Heart left ventricle (tissue), 16 donors: ENCODE data around the gene KCNJ6. TPM values are rescaled to one million over a fixed set of nuclear protein-coding genes. Genes with fewer than 3 reads are reported as not detected.

ENCODE experiments used
- ATAC-seq, 4 donors: fragments of 200-7000 bp; cut with Tn5 transposase; one replicate each; pipeline ENCODE4 v1.9.1; 2020 to 2022; ENCODE audit warnings: moderate library complexity in 4 of 4, mild to moderate bottlenecking in 3 of 4, moderate number of reproducible peaks in 1 of 4
- DNase-seq, 5 donors: peaks; one replicate each; pipeline ENCODE4 v3.0.0-alpha.2; 2020
- H3K27ac ChIP-seq, 12 donors: fragments of 200-600 bp; sonication (generic) in 4 of 12; one replicate each; pipeline versions ENCODE4 v1.5.0 to v1.8.0; 2016 to 2022; ENCODE audit warnings: mild to moderate bottlenecking in 2 of 12
- H3K27me3 ChIP-seq, 9 donors: fragments of 200-600 bp; sonication (generic) in 2 of 9; one replicate each; pipeline versions ENCODE4 v1.5.1 to v1.8.0; 2016 to 2022; ENCODE audit warnings: mild to moderate bottlenecking in 3 of 9
- H3K36me3 ChIP-seq, 9 donors: fragments of 200-600 bp; sonication (generic) in 2 of 9; one replicate each; pipeline versions ENCODE4 v1.5.0 to v1.8.0; 2018 to 2022; ENCODE audit warnings: mild to moderate bottlenecking in 2 of 9
- H3K4me1 ChIP-seq, 12 donors: fragments of 200-600 bp; sonication (generic) in 4 of 12; one replicate each; pipeline versions ENCODE4 v1.5.0 to v1.8.0; 2016 to 2022; ENCODE audit warnings: mild to moderate bottlenecking in 3 of 12
- H3K4me3 ChIP-seq, 12 donors: fragments of 200-600 bp; sonication (generic) in 4 of 12; one replicate each; pipeline versions ENCODE4 v1.5.0 to v1.8.0; 2017 to 2022; ENCODE audit warnings: mild to moderate bottlenecking in 9 of 12, moderate library complexity in 4 of 12
- H3K9me3 ChIP-seq, 12 donors: fragments of 200-600 bp; sonication (generic) in 4 of 12; one replicate each; pipeline versions ENCODE4 v1.5.0 to v1.8.0; 2016 to 2022; ENCODE audit warnings: mild to moderate bottlenecking in 1 of 12
- POLR2A ChIP-seq, 2 donors: fragments of 450-650 bp; IDR thresholded peaks; one replicate each; pipeline ENCODE4 v1.6.1; 2017; ENCODE audit warnings: antibody characterized with exemption in 2 of 2, mild to moderate bottlenecking in 2 of 2, moderate library complexity in 2 of 2
- WGBS, 4 donors: extraction: QIAGEN DNeasy Blood & Tissue Kit in 2 of 4; methylation state at CpG; one replicate each; pipeline versions ENCODE4 v1.1.5 to v1.1.7; 2013 to 2018; 5-methylcytosine and 5-hydroxymethylcytosine counted together
- intact Hi-C, 10 donors: fragments of 100-400 bp; cut with DNase I; formaldehyde crosslinking; loops; one replicate each; pipeline versions ENCODE4 v1.11.1 to v1.14.2; 2022
- polyA plus RNA-seq, 2 donors: library from polyadenylated mRNA; stranded (reverse); fragments of 200-250 nt; gene quantifications; one replicate each; pipeline ENCODE4 v1.2.3, GENCODE V29; 2013
- total RNA-seq, 9 donors: library from RNA; depleted of rRNA in 2 of 9; stranded (reverse); fragments of >200 nt in 2 of 9; fragmentation: NEBNext Ultra II Directional in 3 of 9; extraction: Animal tissue kit (Norgen Biotek cat#: 25700) in 3 of 9; gene quantifications; one replicate each; pipeline versions ENCODE4 v1.1.0 to v1.2.4, GENCODE V29; 2016 to 2023
- TF ChIP-seq, protein P1 (sequence below), 12 donors: fragments of 200-600 bp; sonication (generic) in 4 of 12; IDR thresholded peaks; one replicate each; pipeline versions ENCODE4 v1.5.0 to v1.8.0; 2018 to 2022; ENCODE audit warnings: antibody characterized with exemption in 12 of 12, mild to moderate bottlenecking in 5 of 12
- donor health status: ischemic (EF 13 %, LVEDD 7.1; RV severe dilation, severe dysfunction).
- donor health status: healthy with polysubstance abuse.
- donor health status: DM: no; HTN: yes; CAD: no.
- donor health status: DM: no; HTN: no; CAD: no.
- donor health status: ischemic (EF 25% LVEDD 6.9; RV normal size, moderate dysfunction).
- donor health status: ischemic (EF 25% LVEDD 5.7; RV mildly dilated, moderate dysfunction).
- donor health status: healthy.
- donor health status: DM: yes; HTN: yes; CAD: no.
- donor health status: ischemic (EF 35%, LVEDD 5.7; RV mildly dilated, moderate dysfunction).
- donor health status: nonischemic (EF 11% LVEDD 7.7; RV severe dilation, severe dysfunction).
- donor health status: DM: yes; HTN: yes; CAD: no.
- donor health status: PGD.
- donor health status: ischemic (EF 29% LVEDD 5.4; RV normal size, mild dysfunction).
- donor health status: nonischemic (EF 23%, LVEDD 6.1; RV moderate dilation, normal function).

Gene KCNJ6
- total and polyA plus RNA-seq, 11 donors = not detected

DNA sequence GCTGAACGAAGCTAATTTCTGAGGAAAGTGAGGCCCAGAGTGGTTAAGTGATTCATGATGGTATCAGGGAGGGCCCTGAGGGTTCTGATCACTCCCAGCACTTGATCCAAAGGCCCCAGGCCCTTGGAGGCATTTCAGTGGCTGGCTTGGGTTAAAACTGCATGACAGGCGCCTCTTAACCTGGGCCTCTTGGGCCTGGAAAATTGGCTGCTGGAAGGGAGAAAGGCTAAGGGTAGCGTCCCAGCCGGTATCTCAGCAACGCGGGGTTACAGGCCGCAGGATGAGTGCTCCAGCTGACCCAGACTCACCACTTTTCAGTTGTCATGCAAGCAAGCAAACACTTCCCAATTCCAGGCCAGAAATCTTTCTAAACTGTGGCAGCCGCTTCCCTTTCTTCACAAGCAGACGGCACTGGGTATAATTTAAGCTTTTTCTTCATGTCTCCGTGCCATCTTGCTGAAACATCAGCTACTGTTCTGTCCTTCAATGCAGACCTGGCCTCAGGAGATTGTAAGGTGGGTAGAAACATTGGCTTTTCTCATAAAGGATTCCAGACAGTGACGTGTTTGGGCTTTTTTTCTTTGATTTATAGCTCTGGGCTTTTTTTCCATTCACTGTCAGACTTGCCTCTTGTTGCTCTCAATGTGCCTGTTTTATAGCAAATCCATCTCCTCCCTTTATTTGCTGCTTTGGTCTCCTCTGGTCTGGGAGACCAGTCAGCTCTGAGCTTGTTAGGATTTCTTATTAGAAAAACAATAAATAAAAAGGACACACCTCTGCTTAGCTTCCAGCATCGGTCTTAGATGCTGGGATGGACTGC is 229.1 kb downstream of the KCNJ6 start:
- Histone ChIP-seq H3K36me3 (no peaks in the 10 kb centered on the region), H3K27me3 (no peaks in the 10 kb centered on the region), H3K4me3 (no peak overlapping the region), H3K4me1 (no peaks in the 10 kb centered on the region), H3K27ac (no peak overlapping the region), H3K9me3 (no peaks in the 10 kb centered on the region)
- TF ChIP-seq, protein P1, sequence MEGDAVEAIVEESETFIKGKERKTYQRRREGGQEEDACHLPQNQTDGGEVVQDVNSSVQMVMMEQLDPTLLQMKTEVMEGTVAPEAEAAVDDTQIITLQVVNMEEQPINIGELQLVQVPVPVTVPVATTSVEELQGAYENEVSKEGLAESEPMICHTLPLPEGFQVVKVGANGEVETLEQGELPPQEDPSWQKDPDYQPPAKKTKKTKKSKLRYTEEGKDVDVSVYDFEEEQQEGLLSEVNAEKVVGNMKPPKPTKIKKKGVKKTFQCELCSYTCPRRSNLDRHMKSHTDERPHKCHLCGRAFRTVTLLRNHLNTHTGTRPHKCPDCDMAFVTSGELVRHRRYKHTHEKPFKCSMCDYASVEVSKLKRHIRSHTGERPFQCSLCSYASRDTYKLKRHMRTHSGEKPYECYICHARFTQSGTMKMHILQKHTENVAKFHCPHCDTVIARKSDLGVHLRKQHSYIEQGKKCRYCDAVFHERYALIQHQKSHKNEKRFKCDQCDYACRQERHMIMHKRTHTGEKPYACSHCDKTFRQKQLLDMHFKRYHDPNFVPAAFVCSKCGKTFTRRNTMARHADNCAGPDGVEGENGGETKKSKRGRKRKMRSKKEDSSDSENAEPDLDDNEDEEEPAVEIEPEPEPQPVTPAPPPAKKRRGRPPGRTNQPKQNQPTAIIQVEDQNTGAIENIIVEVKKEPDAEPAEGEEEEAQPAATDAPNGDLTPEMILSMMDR (IDR thresholded peaks at IDR 0.05) = no peak
- TF ChIP-seq POLR2A (IDR thresholded peaks at IDR 0.05) = no peak
- DNase-seq (no peak), ATAC-seq (no peak)
- intact Hi-C loops = no loop called here
- WGBS, 4 donors = 79 to 89% (median 82%) methylated on average over 11 to 12 of the region's 12 CpGs

DNA sequence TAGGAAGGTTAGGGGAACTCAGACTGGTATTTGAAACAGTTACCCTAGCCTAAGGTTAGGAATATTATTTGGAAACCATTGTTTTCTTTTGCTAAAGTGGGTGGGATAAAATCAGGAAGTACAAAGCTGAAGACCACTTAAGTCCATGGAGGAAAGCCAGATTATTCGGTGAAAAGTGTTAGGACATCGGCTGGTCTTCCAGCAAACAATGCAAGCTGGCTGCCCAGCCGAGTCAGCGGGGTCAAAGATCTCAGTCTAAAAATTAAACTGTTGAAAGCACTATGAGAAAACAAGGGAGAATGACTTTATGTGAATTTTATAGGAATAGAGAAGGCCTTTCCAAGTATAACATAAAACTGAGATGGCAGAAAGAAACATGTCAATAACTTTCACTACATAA is 231.7 kb downstream of the KCNJ6 start:
- H3K9me3 ChIP-seq = no peaks in the 10 kb centered on the region
- intact Hi-C loops = no loop called here
- ATAC-seq = no peak
- no peak overlapping the region for H3K27ac ChIP-seq
- no peak for TF ChIP-seq POLR2A (IDR thresholded peaks at IDR 0.05)
- TF ChIP-seq, protein P1 (IDR thresholded peaks at IDR 0.05) = no peak
- DNase-seq = no peak
- WGBS, 4 donors = 61 to 70% (median 68%) methylated on average over 4 of the region's 4 CpGs
- no peaks in the 10 kb centered on the region for H3K4me1 ChIP-seq
- no peak overlapping the region for H3K4me3 ChIP-seq
- no peaks in the 10 kb centered on the region for H3K36me3 ChIP-seq
- H3K27me3 ChIP-seq = no peaks in the 10 kb centered on the region

DNA sequence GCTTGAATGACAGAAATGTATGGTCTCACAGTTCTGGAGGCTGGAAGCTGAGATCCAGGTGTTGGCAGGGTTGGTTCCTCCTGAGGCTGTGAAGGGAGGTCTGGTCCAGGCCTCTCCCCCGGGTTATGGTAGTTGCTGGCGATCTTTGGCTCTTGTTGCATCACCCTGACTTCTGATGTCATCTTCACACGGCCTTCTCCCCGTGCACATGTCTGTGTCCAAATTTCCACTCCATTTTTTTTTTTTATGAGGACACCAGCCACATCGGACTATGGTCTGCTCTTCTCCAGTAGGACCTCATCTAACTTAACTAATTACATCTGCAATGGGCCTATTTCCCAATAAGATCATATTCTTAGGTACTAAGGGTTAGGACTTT is 232.2 kb downstream of the KCNJ6 start:
- ATAC-seq (no peak), DNase-seq (no peak)
- Histone ChIP-seq H3K4me1 (no peaks in the 10 kb centered on the region), H3K36me3 (no peaks in the 10 kb centered on the region), H3K27ac (no peak overlapping the region), H3K4me3 (no peak overlapping the region), H3K27me3 (no peaks in the 10 kb centered on the region), H3K9me3 (peaks cover 0 to 3% (median 0%) of the 10 kb centered on the region in 12 donors)
- intact Hi-C loops = no loop called here
- 81 to 94% (median 89%) methylated on average over 5 of the region's 5 CpGs for WGBS, 4 donors
- TF ChIP-seq POLR2A (IDR thresholded peaks at IDR 0.05) = no peak
- TF ChIP-seq, protein P1 (IDR thresholded peaks at IDR 0.05) = no peak

DNA sequence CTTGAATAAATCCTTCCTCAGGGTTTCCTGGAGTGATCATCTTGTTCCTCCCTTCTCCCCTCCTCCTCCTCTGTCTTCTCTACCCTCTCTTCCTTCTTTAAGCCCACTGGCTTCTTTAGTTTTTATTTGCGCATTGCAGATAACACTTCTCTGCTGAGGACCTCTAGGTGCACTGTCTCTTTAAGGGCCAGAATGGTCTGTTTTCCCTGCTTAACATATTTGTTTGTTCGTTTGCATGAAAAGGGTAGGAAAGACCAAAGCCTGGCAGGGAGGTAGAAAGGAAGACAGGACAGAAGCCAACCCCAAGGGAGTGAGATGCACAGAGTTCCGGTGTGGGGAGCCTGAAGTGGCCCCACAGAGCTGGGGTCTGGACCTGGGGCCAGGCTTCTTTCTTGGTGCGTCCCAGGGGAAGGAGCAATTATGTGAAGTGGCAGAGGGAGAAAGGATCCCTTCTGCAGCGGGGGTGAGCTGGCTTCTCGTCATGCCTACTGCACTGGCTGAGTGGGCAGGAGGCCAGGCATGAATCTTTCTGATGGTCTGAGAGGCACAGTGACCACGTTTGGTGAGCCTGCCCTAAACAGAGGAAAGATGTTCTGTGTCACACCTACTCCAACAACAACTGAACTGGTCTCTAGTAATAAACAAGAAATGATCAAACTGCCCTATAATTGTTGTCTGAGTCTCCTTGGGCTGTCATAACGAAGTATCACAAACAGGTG is 232.7 kb downstream of the KCNJ6 start:
- Histone ChIP-seq H3K9me3 (peaks cover 0 to 9% (median 0%) of the 10 kb centered on the region in 12 donors), H3K27me3 (no peaks in the 10 kb centered on the region), H3K36me3 (no peaks in the 10 kb centered on the region), H3K4me3 (no peak overlapping the region), H3K27ac (no peak overlapping the region), H3K4me1 (no peaks in the 10 kb centered on the region)
- TF ChIP-seq, protein P1 (IDR thresholded peaks at IDR 0.05) = no peak
- no peak for TF ChIP-seq POLR2A (IDR thresholded peaks at IDR 0.05)
- ATAC-seq = no peak
- no peak for DNase-seq
- intact Hi-C loops = no loop called here
- 53 to 57% (median 56%) methylated on average over 8 of the region's 8 CpGs for WGBS, 4 donors
